GM18909 (cell line): ENCODE measurements around the gene GRIK4.

ENCODE experiments used
- ATAC-seq: cut with Tn5 transposase; IDR thresholded peaks from one replicate; pipeline ENCODE4 v1.9.1; 2021; ENCODE audit warnings: mild to moderate bottlenecking; ENCODE audit not compliant: unreplicated experiment, poor library complexity

The GRIK4 gene

DNA sequence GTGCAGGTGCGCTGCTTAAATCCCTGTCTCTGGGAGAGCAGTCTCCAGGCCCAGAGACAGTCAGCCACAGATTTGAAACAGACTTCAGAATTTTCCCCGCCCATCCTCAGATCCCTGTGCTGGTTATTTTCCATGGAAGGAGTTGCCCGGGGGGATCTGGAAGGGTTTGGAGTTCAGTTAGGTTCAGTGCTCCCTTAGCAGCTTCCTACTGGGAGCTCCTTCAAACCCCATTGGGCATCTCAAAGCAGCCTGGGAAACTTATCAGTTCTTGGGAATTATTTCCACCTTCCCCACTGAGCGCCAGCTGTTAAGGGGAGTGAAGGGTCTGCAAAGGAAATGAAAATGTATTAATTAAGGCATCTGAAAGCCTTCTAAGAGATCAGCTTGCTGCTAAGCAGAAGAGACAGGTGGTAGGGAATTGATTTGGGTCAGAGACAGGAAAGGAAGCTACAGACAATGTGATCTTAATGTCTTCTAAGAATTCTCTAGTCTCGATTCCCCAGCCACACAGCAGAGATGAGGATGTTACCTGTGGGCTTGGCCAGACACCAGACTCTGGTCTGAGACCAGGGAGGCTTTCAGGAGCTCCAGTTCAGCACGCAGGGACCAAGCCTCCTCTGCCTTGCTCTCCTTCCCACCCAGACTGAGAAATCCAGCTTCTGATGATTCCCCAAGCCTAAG is 406.2 kb downstream of the GRIK4 start:
- ATAC-seq: no peak

GRCh38 chr11:120918257-120918656 is 406.7 kb downstream of the GRIK4 start:
- no peak for ATAC-seq

- no peak for ATAC-seq
Observed at GRCh38 chr11:120919045-120919444, 407.5 kb downstream of the GRIK4 start.

GRCh38 chr11:120919566-120919965 is 408.0 kb downstream of the GRIK4 start:
- ATAC-seq: no peak

DNA sequence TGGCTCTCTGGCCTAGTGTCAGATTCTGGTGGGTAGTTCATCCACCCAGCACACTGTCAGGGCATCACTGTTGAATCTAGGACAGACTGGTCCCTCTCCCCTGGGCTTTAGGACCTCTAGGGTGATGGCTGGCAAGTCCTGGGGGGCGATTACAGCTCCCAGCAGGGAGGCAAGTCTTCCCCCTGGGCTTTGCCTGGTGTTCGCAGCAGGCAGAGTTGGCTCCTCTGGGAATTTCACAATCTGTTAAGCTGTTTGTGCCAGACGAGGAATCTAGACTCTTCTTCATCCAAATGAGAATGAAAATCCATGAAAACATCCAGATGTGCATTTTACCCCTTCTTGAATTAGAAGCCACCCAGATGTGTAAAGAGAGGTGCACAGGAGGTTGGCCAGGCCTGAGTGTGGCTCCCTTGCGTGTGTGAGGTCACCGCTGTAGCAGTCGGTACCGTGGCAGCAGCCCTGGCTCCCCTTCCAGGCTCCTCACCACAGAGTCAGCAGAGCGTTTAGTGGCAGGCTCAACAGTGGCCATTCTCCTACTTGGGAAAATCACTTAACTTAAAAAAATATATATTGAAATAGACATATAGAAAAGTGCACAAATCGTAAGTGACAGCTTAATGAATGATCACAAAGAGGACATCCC is 412.4 kb downstream of the GRIK4 start:
- ATAC-seq: no peak

- peak; percentile 99 for ATAC-seq
Observed at GRCh38 chr11:120925944-120926343, 414.4 kb downstream of the GRIK4 start.

GRCh38 chr11:120928627-120929026 is 417.1 kb downstream of the GRIK4 start:
- ATAC-seq: no peak

- no peak for ATAC-seq
Observed at GRCh38 chr11:120929090-120929489, 417.5 kb downstream of the GRIK4 start.

DNA sequence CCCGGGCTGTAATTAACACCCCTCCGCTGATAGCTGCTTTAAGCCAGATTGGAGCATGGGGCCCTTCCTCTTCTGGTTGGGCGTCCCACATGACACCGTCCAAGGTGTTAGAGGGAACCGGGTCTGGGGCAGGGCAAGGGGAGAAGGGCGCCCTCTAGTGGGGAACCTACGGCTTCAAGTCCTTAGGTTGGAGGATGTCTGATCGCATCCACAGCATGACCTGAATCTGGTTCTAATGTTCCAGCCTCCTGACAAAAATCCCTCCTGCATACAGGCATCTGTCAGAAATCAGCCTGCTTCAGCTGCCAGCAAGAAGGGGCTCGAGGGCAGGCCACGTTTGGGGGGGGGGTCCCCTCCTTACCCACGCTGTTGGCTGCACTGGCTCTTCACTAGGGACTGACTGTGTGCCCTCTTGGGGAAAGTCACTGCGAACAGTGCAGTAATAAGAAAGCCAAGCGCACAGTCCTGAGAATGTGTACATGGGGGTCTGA is 418.2 kb downstream of the GRIK4 start:
- no peak for ATAC-seq

DNA sequence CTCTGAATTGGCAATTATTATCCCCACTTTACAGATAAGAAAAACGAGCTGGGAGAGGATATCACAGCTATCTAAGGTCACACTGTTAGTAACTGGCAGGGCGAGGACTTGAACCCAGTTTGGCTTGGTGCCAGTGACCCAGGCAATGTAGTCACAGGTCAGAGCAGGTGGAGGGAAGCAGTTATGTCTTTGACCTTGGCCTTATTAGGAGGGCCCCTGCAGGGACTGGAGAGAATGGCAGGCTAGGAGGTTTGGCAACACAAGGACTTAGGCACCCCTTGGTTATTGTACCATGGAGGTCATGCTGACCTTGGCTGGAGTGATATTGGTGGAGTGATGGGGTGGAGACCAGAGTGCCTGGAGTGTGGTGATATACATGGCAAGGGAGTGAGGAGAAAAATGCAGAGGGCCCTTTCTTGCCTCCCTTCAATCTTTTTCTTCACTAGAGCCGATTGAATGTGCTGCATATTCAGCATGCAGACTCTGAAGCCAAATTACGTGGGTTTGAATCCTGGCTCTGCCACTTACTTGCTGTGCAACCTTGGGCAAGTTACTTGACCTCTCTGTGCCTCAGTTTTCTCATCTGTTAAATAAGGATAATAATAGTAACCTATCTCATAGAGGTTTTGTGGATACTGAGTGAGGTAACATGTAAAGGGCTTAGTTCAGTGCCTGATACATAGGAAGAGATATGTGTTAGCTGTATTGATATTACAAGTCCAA is 419.7 kb downstream of the GRIK4 start:
- no peak for ATAC-seq

DNA sequence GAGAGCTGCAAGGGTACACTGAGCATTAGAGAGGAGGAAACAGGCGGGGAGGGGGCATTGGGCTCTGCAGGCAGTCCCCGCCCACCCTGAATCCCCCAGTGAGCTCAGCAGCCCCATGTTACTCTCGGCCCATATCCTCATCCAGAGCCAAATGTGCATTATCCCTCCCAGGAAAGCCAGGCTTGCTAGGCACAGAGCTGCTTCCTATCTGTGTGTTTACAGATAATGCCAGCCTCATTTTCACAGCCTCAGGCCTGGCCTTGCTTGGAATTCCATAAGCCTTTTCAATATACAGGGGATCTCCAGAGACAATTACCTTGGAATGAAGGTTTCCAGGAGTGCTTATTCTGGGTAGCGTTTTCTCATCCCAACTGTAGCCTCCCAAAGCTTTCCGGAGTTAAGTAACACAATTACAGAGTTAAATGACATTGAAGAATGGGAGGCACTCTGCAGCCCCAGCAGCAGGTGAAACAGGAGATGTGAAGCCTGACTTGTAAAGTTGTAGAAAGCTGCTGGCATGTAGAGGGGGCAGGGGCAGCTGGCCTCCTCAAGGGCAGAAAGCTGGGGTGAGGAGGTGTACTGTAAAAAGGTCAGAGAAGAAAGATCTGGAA is 420.9 kb downstream of the GRIK4 start:
- no peak for ATAC-seq

DNA sequence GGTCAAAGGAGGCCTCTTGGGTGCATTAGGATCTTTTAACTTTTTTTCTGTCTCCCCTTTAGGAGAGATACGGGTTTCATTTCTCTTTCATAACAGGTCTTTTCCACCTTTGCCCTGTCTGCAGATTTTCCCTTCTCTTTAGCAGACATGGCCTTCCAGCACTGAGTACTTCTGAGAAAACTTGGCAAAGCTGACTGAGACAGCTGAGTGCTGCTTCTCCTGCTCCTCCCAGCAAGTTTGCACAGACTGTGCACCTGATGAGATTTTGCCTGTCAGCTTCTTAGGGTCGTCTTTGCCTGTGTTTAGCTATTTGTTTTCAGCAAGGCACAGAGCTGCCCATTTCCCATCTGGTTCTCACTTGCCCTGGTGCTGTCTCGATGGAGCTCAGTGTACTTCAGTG is 424.8 kb downstream of the GRIK4 start:
- ATAC-seq: no peak

DNA sequence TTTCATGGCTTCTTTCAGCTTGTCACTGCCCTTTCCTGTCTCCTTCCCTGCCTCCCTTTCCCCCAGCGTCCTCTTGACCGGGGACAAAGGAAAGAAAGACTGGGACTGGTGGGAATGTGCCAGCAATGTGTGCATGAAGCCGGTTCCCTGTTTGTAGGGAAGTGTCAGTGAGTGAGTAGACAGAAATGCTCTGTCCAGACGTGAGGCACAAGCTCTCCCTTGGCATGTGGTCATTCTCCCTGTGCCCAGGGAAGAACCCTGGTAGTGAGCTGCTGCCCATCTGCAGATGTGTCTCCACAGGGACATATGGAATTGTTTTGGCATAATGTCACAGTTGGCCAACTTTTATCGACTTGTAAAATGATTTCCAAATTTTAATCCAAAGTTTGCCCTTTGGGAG is 426.0 kb downstream of the GRIK4 start:
- ATAC-seq: no peak

DNA sequence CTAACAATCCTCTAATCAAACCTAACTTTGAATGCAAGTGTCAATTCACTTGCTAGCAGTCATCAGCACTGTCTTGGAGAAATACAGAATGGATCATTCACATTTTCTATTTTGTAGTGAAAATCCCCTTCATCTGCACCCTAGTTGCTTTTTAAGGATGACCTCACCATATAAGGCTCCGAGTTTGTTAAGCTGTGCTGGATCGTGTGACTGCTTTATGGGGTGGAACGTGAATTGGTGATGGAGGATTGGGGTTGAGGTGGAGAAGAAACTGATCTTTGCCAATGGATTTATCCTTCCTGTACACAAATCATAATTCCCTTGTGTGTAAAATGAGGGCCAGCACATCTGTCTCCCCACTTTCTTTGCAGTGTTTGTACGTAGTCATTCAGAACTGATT is 426.7 kb downstream of the GRIK4 start:
- no peak for ATAC-seq

DNA sequence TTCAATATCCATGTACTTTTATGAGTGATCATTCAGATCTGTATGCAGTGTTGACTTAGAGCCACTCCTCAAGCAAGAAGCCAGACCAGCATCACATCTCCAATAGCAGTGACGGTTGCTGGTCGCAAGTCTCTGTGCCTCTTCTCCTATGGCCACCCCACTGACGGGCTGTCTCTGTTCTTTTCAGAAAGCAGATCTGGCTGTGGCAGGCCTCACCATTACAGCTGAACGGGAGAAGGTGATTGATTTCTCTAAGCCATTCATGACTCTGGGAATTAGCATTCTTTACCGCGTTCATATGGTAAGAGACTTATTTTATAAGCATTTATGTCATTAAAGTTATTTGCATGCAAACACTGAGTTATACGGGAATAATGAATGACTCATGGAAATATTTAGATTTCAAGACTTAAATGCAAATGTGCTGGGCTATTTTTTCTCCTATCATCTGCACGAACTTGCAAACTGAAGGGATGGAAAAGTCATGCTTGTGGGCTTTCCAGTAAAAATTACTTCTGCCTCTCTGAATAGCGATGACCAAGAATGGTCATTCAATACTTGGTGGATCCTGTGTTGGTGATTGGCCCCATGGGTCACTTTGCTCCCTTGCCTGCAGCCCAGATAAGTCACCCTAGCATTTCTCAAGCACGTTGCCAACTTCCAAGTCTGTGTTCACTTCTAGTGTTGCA is 428.8 kb downstream of the GRIK4 start:
- no peak for ATAC-seq

DNA sequence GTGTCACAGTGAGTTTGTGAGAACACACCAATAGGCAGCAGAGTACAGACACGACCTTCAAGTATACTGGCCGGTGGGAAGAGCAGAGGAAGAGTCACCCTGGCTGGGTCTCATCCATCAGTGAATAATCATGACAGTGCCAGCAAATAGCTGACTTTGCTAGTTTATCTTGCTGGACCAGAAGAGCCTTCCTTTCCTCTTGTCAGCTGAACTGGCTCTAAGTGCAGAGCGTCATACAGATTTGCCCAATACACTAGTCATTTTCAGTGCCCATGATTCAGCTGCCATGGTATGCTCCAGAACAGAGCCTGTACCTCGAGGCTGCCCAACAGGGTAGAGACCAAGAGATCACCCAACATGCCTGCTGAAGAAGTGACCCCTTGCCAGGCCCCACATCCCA is 429.5 kb downstream of the GRIK4 start:
- ATAC-seq: no peak

- no peak for ATAC-seq
Observed at GRCh38 chr11:120942701-120943100, 431.2 kb downstream of the GRIK4 start.

DNA sequence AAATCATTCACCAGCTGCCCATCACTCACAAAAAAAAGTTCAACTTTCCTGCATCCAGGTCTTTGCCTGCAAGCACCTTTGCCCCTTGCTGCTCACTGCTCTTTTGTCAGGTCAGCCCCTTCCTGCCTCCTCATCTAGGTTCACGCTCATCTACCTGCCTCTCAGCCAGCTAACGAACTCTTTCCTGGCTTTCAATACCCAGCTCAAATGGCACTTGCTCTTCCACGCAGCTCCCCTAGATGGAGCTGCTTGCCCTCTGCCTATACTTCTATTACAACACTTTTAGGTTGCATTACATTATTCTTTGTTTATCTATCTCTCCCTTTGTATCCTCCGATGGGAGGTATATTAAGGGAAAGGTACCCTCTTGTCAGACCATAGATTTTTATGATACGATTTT is 433.5 kb downstream of the GRIK4 start:
- ATAC-seq: no peak

DNA sequence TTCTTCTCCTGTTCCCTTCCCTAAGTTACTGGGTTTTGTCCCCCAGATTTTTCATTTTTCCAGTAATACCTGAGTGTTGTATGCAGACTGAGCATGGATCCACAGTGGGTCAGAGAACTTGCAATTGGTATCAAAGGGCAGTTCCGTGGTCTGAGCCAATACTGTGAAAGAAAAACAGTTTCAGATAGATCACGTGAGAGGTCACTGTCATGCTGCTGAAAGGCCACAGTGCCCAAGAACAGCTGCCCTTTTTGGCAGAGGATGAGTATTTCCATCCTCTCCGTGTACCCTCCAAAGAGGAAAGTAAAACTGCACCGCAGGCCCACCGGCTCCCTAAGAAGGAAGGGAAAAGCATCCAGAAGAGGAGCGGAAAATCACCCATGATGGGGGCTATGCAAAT is 439.3 kb downstream of the GRIK4 start:
- ATAC-seq: no peak
